Pancreas (tissue), 10 donors: ENCODE data around the gene SHISA2. TPM values are rescaled to one million over a fixed set of nuclear protein-coding genes. Genes with fewer than 3 reads are reported as not detected.

Experiments
- ATAC-seq, 4 donors: fragments of 200-7000 bp; cut with Tn5 transposase; one replicate each; pipeline versions ENCODE4 v1.8.0 to v1.9.1; 2020; ENCODE audit warnings: mild to moderate bottlenecking in 4 of 4, moderate library complexity in 4 of 4
- DNase-seq, 6 donors: peaks; one replicate each; pipeline ENCODE4 v3.0.0-alpha.2; 2020
- FAIRE-seq: peaks from 2 replicates; lab custom pipeline; 2012; peaks lifted over from hg19 to GRCh38; lab: Jason Lieb, UNC
- H3K27ac ChIP-seq, 4 donors: fragments of 200-600 bp; sonication (generic); 1 replicate in 3 of 4; 2 replicates in 1 of 4; pipeline versions ENCODE4 v1.5.0 to v1.8.0; 2020
- H3K27me3 ChIP-seq, 4 donors: fragments of 200-600 bp; one replicate each; pipeline ENCODE4 v1.8.0; 2021
- H3K36me3 ChIP-seq, 3 donors: fragments of 200-600 bp; sonication (generic) in 1 of 3; one replicate each; pipeline versions ENCODE4 v1.5.0 to v1.8.0; 2020 to 2021
- H3K4me1 ChIP-seq, 3 donors: fragments of 200-600 bp; one replicate each; pipeline ENCODE4 v1.8.0; 2021
- H3K4me3 ChIP-seq, 4 donors: fragments of 200-600 bp; sonication (generic) in 2 of 4; one replicate each; pipeline versions ENCODE4 v1.5.0 to v1.8.0; 2020 to 2021
- H3K9me3 ChIP-seq, 4 donors: fragments of 200-600 bp; one replicate each; pipeline ENCODE4 v1.8.0; 2021
- CTCF ChIP-seq, 4 donors: fragments of 200-600 bp; sonication (generic) in 3 of 4; IDR thresholded peaks; one replicate each; pipeline versions ENCODE4 v1.5.0 to v1.8.0; 2021; ENCODE audit warnings: antibody characterized with exemption in 4 of 4
- WGBS, 2 donors: extraction: QIAGEN DNeasy Blood & Tissue Kit; methylation state at CpG; one replicate each; pipeline ENCODE4 v1.1.7; 2013; 5-methylcytosine and 5-hydroxymethylcytosine counted together
- intact Hi-C, 3 donors: fragments of 100-400 bp; cut with DNase I; formaldehyde crosslinking; loops; one replicate each; pipeline versions ENCODE4 v1.11.1 to v1.14.2; 2022
- polyA plus RNA-seq, 2 donors: library from polyadenylated mRNA; stranded (reverse); fragments of 200-250 nt; gene quantifications; one replicate each; pipeline ENCODE4 v1.2.3, GENCODE V29; 2013
- total RNA-seq, 6 donors: library from RNA; stranded (reverse); fragmentation: NEBNext Ultra II Directional in 4 of 6; extraction: Animal tissue kit (Norgen Biotek cat#: 25700) in 4 of 6; gene quantifications; one replicate each; pipeline versions ENCODE4 v1.2.1 to v1.2.4, GENCODE V29; 2021 to 2023
- donor health status: healthy with polysubstance abuse.
- donor health status: DM: no; HTN: no; CAD: no; lungs with moderate emphysema.
- donor health status: DM: no; HTN: no; CAD: no.
- donor health status: control.
- donor health status: control.
- donor health status: Bipolar disorder and iron deficiency.
- donor health status: DM: yes; HTN: yes; CAD: no.
- donor health status: DM: no; HTN: no; CAD: no.
- donor health status: DM: no; HTN: no; CAD: no.
- donor health status: DM: yes; HTN: yes; CAD: no.

Gene SHISA2
- total and polyA plus RNA-seq, 8 donors: 0.23 to 0.98 (median 0.42) TPM

GRCh38 chr13:26050568-26051230 is 1.1 kb downstream of the SHISA2 start:
- no peaks in the 10 kb centered on the region for H3K4me1 ChIP-seq
- TF ChIP-seq CTCF (IDR thresholded peaks at IDR 0.05): no peak
- FAIRE-seq (no peak), ATAC-seq (peak; percentile 5 to 48 (median 44)), DNase-seq (peak in 4 of 6 donors; percentile 15 to 68 (median 44))
- no peak overlapping the region for H3K27ac ChIP-seq
- H3K9me3 ChIP-seq: no peaks in the 10 kb centered on the region
- H3K4me3 ChIP-seq: peak overlapping the region in 2 of 4 donors; percentile 46 to 60
- 5 to 6% methylated on average over 65 to 82 of the region's 82 CpGs for WGBS, 2 donors
- peaks cover 0 to 7% (median 2%) of the 10 kb centered on the region in 4 donors for H3K27me3 ChIP-seq
- intact Hi-C loops: loop anchor here in 1 of 3 donors (5.0 kb wide), 1 partner anchor 473 kb away; no protein-coding TSS in a partner anchor
- no peaks in the 10 kb centered on the region for H3K36me3 ChIP-seq

GRCh38 chr13:26048741-26049140 is 3.1 kb downstream of the SHISA2 start:
- TF ChIP-seq CTCF (IDR thresholded peaks at IDR 0.05): no peak
- Histone ChIP-seq H3K4me1 (no peaks in the 10 kb centered on the region), H3K4me3 (no peak overlapping the region), H3K27ac (no peak overlapping the region), H3K9me3 (no peaks in the 10 kb centered on the region), H3K27me3 (peaks cover 0 to 4% (median 2%) of the 10 kb centered on the region in 4 donors), H3K36me3 (no peaks in the 10 kb centered on the region)
- ATAC-seq: no peak
- 48 to 67% methylated on average over 4 of the region's 4 CpGs for WGBS, 2 donors
- no peak for FAIRE-seq
- intact Hi-C loops: no loop called here
- DNase-seq: no peak

GRCh38 chr13:26047040-26047439 is 4.8 kb downstream of the SHISA2 start:
- H3K27ac ChIP-seq: no peak overlapping the region
- no peaks in the 10 kb centered on the region for H3K4me1 ChIP-seq
- no peak for ATAC-seq
- intact Hi-C loops: no loop called here
- 77 to 90% methylated on average over 4 of the region's 4 CpGs for WGBS, 2 donors
- H3K36me3 ChIP-seq: no peaks in the 10 kb centered on the region
- TF ChIP-seq CTCF (IDR thresholded peaks at IDR 0.05): no peak
- no peaks in the 10 kb centered on the region for H3K9me3 ChIP-seq
- no peak for FAIRE-seq
- peaks cover 0 to 4% (median 2%) of the 10 kb centered on the region in 4 donors for H3K27me3 ChIP-seq
- no peak overlapping the region for H3K4me3 ChIP-seq
- no peak for DNase-seq

- Histone ChIP-seq H3K4me3 (no peak overlapping the region), H3K27me3 (peaks cover 0 to 4% (median 2%) of the 10 kb centered on the region in 4 donors), H3K36me3 (no peaks in the 10 kb centered on the region), H3K9me3 (no peaks in the 10 kb centered on the region), H3K27ac (no peak overlapping the region), H3K4me1 (no peaks in the 10 kb centered on the region)
- 74 to 87% methylated on average over 16 of the region's 16 CpGs for WGBS, 2 donors
- no peak for DNase-seq
- no peak for ATAC-seq
- FAIRE-seq: no peak
- no peak for TF ChIP-seq CTCF (IDR thresholded peaks at IDR 0.05)
- intact Hi-C loops: no loop called here
These were observed 5.2 kb downstream of the SHISA2 start for GRCh38 chr13:26046639-26047038.

GRCh38 chr13:26045142-26045541 is 6.7 kb downstream of the SHISA2 start:
- Histone ChIP-seq H3K4me3 (no peak overlapping the region), H3K36me3 (no peaks in the 10 kb centered on the region), H3K27ac (no peak overlapping the region), H3K4me1 (no peaks in the 10 kb centered on the region), H3K27me3 (peaks cover 0 to 2% (median 0%) of the 10 kb centered on the region in 4 donors), H3K9me3 (no peaks in the 10 kb centered on the region)
- intact Hi-C loops: no loop called here
- TF ChIP-seq CTCF (IDR thresholded peaks at IDR 0.05): no peak
- no peak for DNase-seq
- ATAC-seq: no peak
- FAIRE-seq: no peak
- 70 to 92% methylated on average over 2 of the region's 2 CpGs for WGBS, 2 donors
